ENCODE data around the gene NGDN.

NGDN gene

GRCh38 chr14:23492618-23493272 is 23.2 kb downstream of the NGDN start:
- no peak for TF ChIP-seq Cebpa-rat (IDR thresholded peaks at IDR 0.05)
- H3K36me3 ChIP-seq = peaks cover 14 to 62% (median 23%) of the 10 kb centered on the region in 11 experiments; a peak in 18 of 22 replicates
- H3K27ac ChIP-seq = no peak overlapping the region
- H3K4me1 ChIP-seq = peaks cover 0 to 14% (median 0%) of the 10 kb centered on the region in 10 experiments; a peak in 5 of 20 replicates
- 0 out of 22 replicates have a peak, but pooled peaks cover 0 to 13% (median 0%) of the 10 kb centered on the region in 11 experiments for H4K20me1 ChIP-seq
- H3K4me2 ChIP-seq = no peak overlapping the region
- no peak overlapping the region for H3K4me3 ChIP-seq
- H3K9me3 ChIP-seq (replicated peaks in 1 of 11) = no peaks in the 10 kb centered on the region
- no peaks in the 10 kb centered on the region for H3K27me3 ChIP-seq
- H3K9ac ChIP-seq = no peak overlapping the region

GRCh38 chr14:23494223-23494622 is 24.7 kb downstream of the NGDN start:
- H3K4me1 ChIP-seq = peaks cover 0 to 14% (median 0%) of the 10 kb centered on the region in 10 experiments; a peak in 5 of 20 replicates
- 0 out of 22 replicates have a peak, but pooled peaks cover 0 to 13% (median 0%) of the 10 kb centered on the region in 11 experiments for H4K20me1 ChIP-seq
- H3K9ac ChIP-seq = no peak overlapping the region
- H3K36me3 ChIP-seq = peaks cover 4 to 48% (median 15%) of the 10 kb centered on the region in 11 experiments; a peak in 12 of 22 replicates
- peak overlapping the region in 2 of 11 experiments; percentile 38 to 54; a peak in 4 of 22 replicates for H3K4me2 ChIP-seq
- H3K27ac ChIP-seq = no peak overlapping the region
- H3K27me3 ChIP-seq = no peaks in the 10 kb centered on the region
- no peak overlapping the region for H3K4me3 ChIP-seq
- no peaks in the 10 kb centered on the region for H3K9me3 ChIP-seq (replicated peaks in 1 of 11)
- no peak for TF ChIP-seq Cebpa-rat (IDR thresholded peaks at IDR 0.05)

GRCh38 chr14:23512156-23512555 is 42.7 kb downstream of the NGDN start:
- H3K27ac ChIP-seq = no peak overlapping the region
- H3K9me3 ChIP-seq (replicated peaks in 1 of 11) = no peaks in the 10 kb centered on the region
- H3K9ac ChIP-seq = no peak overlapping the region
- no peak for TF ChIP-seq Cebpa-rat (IDR thresholded peaks at IDR 0.05)
- no peak overlapping the region for H3K4me3 ChIP-seq
- peaks cover 0 to 9% (median 0%) of the 10 kb centered on the region in 11 experiments; a peak in 5 of 22 replicates for H3K36me3 ChIP-seq
- peaks cover 0 to 10% (median 7%) of the 10 kb centered on the region in 10 experiments; a peak in 11 of 20 replicates for H3K4me1 ChIP-seq
- no peaks in the 10 kb centered on the region for H4K20me1 ChIP-seq
- peak overlapping the region in 5 of 11 experiments; percentile 15 to 56 (median 37); a peak in 7 of 22 replicates for H3K4me2 ChIP-seq
- no peaks in the 10 kb centered on the region for H3K27me3 ChIP-seq

- H3K4me2 ChIP-seq = no peak overlapping the region
- H3K4me3 ChIP-seq = no peak overlapping the region
- no peaks in the 10 kb centered on the region for H3K9me3 ChIP-seq (replicated peaks in 1 of 11)
- peaks cover 0 to 10% (median 7%) of the 10 kb centered on the region in 10 experiments; a peak in 11 of 20 replicates for H3K4me1 ChIP-seq
- no peak overlapping the region for H3K27ac ChIP-seq
- no peak overlapping the region for H3K9ac ChIP-seq
- TF ChIP-seq Cebpa-rat (IDR thresholded peaks at IDR 0.05) = no peak
- no peaks in the 10 kb centered on the region for H3K27me3 ChIP-seq
- H4K20me1 ChIP-seq = no peaks in the 10 kb centered on the region
- peaks cover 0 to 5% (median 0%) of the 10 kb centered on the region in 11 experiments; a peak in 3 of 22 replicates for H3K36me3 ChIP-seq
These were observed 43.7 kb downstream of the NGDN start for GRCh38 chr14:23513005-23513817.

- Histone ChIP-seq H3K9ac (no peak overlapping the region), H3K9me3 (replicated peaks in 1 of 11) (no peaks in the 10 kb centered on the region), H3K4me1 (peaks cover 0 to 10% (median 7%) of the 10 kb centered on the region in 10 experiments; a peak in 11 of 20 replicates), H3K27ac (no peak overlapping the region), H3K4me3 (no peak overlapping the region), H3K36me3 (peaks cover 0 to 5% (median 0%) of the 10 kb centered on the region in 11 experiments; a peak in 3 of 22 replicates), H4K20me1 (no peaks in the 10 kb centered on the region), H3K4me2 (no peak overlapping the region), H3K27me3 (no peaks in the 10 kb centered on the region)
- TF ChIP-seq Cebpa-rat (IDR thresholded peaks at IDR 0.05) = no peak
These were observed 44.5 kb downstream of the NGDN start for GRCh38 chr14:23513818-23514643.

- Histone ChIP-seq H3K36me3 (peaks cover 0 to 5% (median 0%) of the 10 kb centered on the region in 11 experiments; a peak in 3 of 22 replicates), H3K4me2 (no peak overlapping the region), H3K27ac (no peak overlapping the region), H4K20me1 (no peaks in the 10 kb centered on the region), H3K27me3 (no peaks in the 10 kb centered on the region), H3K9ac (no peak overlapping the region), H3K4me3 (no peak overlapping the region), H3K4me1 (peaks cover 0 to 10% (median 7%) of the 10 kb centered on the region in 10 experiments; a peak in 11 of 20 replicates), H3K9me3 (replicated peaks in 1 of 11) (no peaks in the 10 kb centered on the region)
- TF ChIP-seq Cebpa-rat (IDR thresholded peaks at IDR 0.05) = no peak
These were observed 45.1 kb downstream of the NGDN start for GRCh38 chr14:23514644-23514957.

GRCh38 chr14:23517650-23518326 is 48.3 kb downstream of the NGDN start:
- H3K9ac ChIP-seq = no peak overlapping the region
- no peak overlapping the region for H3K4me2 ChIP-seq
- H3K27ac ChIP-seq = no peak overlapping the region
- H3K4me3 ChIP-seq = no peak overlapping the region
- H3K9me3 ChIP-seq (replicated peaks in 1 of 11) = no peaks in the 10 kb centered on the region
- TF ChIP-seq Cebpa-rat (IDR thresholded peaks at IDR 0.05) = no peak
- H4K20me1 ChIP-seq = no peaks in the 10 kb centered on the region; a peak in 1 of 22 replicates
- no peaks in the 10 kb centered on the region; a peak in 1 of 20 replicates for H3K4me1 ChIP-seq
- peaks cover 0 to 5% (median 0%) of the 10 kb centered on the region in 11 experiments; a peak in 3 of 22 replicates for H3K36me3 ChIP-seq
- H3K27me3 ChIP-seq = no peaks in the 10 kb centered on the region

- Histone ChIP-seq H3K4me2 (no peak overlapping the region), H3K9me3 (replicated peaks in 1 of 11) (no peaks in the 10 kb centered on the region), H3K4me1 (peaks cover 0 to under 1% (median 0%) of the 10 kb centered on the region in 10 experiments; a peak in 1 of 20 replicates), H3K27ac (no peak overlapping the region), H3K27me3 (no peaks in the 10 kb centered on the region), H3K9ac (no peak overlapping the region), H4K20me1 (no peaks in the 10 kb centered on the region; a peak in 1 of 22 replicates), H3K4me3 (no peak overlapping the region), H3K36me3 (peaks cover 0 to 5% (median 0%) of the 10 kb centered on the region in 11 experiments; a peak in 4 of 22 replicates)
- TF ChIP-seq Cebpa-rat (IDR thresholded peaks at IDR 0.05) = no peak
These were observed 49.2 kb downstream of the NGDN start for GRCh38 chr14:23518709-23519108.
